IMR-90 (cell line): ENCODE results near the gene POGK. TPM values are rescaled to one million over a fixed set of nuclear protein-coding genes. Genes with fewer than 3 reads are reported as not detected.

Experiments used
- ATAC-seq: fragments of 200-7000 bp; cut with Tn5 transposase; 2 replicates; pipeline ENCODE4 v1.9.1; 2020; ENCODE audit warnings: low read depth, mild to moderate bottlenecking, moderate library complexity
- BruUV-seq: library from RNA; stranded (reverse); fragments of 400-500 nt; replicated peaks from 2 replicates; lab custom pipeline; 2021; lab: Mats Ljungman, UMichigan
- CTCF ChIA-PET: fragments of 300-600 bp; formaldehyde crosslinking; extraction: SDS; loops from one replicate; lab custom pipeline; 2021; ENCODE audit warnings: antibody characterized with exemption; lab: Yijun Ruan, JAX
- POLR2A ChIA-PET: fragments of 300-600 bp; sonication (Branson Sonifier 250); formaldehyde crosslinking; loops from one replicate; lab custom pipeline; 2022; ENCODE audit warnings: antibody characterized with exemption; ENCODE audit not compliant: unreplicated experiment; lab: Charles Lee
- DNase-seq: peaks from one replicate; pipeline ENCODE4 v3.0.0; 2013
- H2AFZ ChIP-seq: replicated peaks from 2 replicates; pipeline ENCODE3; 2013; ENCODE audit warnings: low read length, mild to moderate bottlenecking; ENCODE audit not compliant: poor library complexity
- H2AK5ac ChIP-seq: 2 replicates; pipeline ENCODE4 v1.6.1; 2013; ENCODE audit warnings: low read depth, low read length, inconsistent platforms
- H2AK9ac ChIP-seq: replicated peaks from 2 replicates; pipeline ENCODE3; 2013; ENCODE audit warnings: mild to moderate bottlenecking, low read depth, low read length, moderate library complexity; ENCODE audit not compliant: poor library complexity
- H2BK120ac ChIP-seq: 2 replicates; pipeline ENCODE4 v1.6.1; 2013; ENCODE audit warnings: low read depth, low read length, inconsistent platforms
- H2BK15ac ChIP-seq: 3 replicates; pipeline ENCODE4 v1.6.1; 2013; ENCODE audit warnings: low read depth, low read length, inconsistent platforms
- H2BK20ac ChIP-seq: 2 replicates; pipeline ENCODE4 v1.6.1; 2013; ENCODE audit warnings: low read depth, mild to moderate bottlenecking, inconsistent platforms, low read length, moderate library complexity
- H2BK5ac ChIP-seq: 2 replicates; pipeline ENCODE4 v1.6.1; 2013; ENCODE audit warnings: mild to moderate bottlenecking, low read depth, low read length, inconsistent platforms; ENCODE audit not compliant: poor library complexity, severe bottlenecking
- H3K14ac ChIP-seq: replicated peaks from 2 replicates; pipeline ENCODE4 v1.6.1; 2013; ENCODE audit warnings: low read depth, low read length, inconsistent platforms
- H3K18ac ChIP-seq: 2 replicates; pipeline ENCODE4 v1.6.1; 2013; ENCODE audit warnings: low read depth, low read length, control low read depth
- H3K23ac ChIP-seq: 2 replicates; pipeline ENCODE4 v1.6.1; 2013; ENCODE audit warnings: low read depth, low read length, inconsistent platforms
- H3K27ac ChIP-seq: 2 replicates; pipeline ENCODE4 v1.5.1; 2013; ENCODE audit warnings: mild to moderate bottlenecking, control low read depth, low read length; ENCODE audit not compliant: insufficient read depth
- H3K27me3 ChIP-seq: 2 replicates; pipeline ENCODE4 v1.6.1; 2013; ENCODE audit warnings: low read length; ENCODE audit not compliant: control insufficient read depth, insufficient read depth
- H3K36me3 ChIP-seq: 2 replicates; pipeline ENCODE4 v1.6.1; 2013; ENCODE audit warnings: low read length, mixed read lengths; ENCODE audit not compliant: control insufficient read depth, insufficient read depth
- H3K4ac ChIP-seq: 2 replicates; pipeline ENCODE4 v1.6.1; 2013; ENCODE audit warnings: low read depth, low read length, inconsistent platforms
- H3K4me1 ChIP-seq: 2 replicates; pipeline ENCODE4 v1.6.1; 2013; ENCODE audit warnings: low read length, mixed read lengths; ENCODE audit not compliant: control insufficient read depth, insufficient read depth
- H3K4me2 ChIP-seq: 2 replicates; pipeline ENCODE4 v1.6.1; 2013; ENCODE audit warnings: low read depth, mild to moderate bottlenecking, control low read depth, low read length, moderate library complexity
- H3K4me3 ChIP-seq: 2 replicates; pipeline ENCODE4 v1.5.1; 2013; ENCODE audit warnings: low read depth, mild to moderate bottlenecking, control low read depth, low read length, moderate library complexity; ENCODE audit not compliant: insufficient read depth
- H3K56ac ChIP-seq: 2 replicates; pipeline ENCODE4 v1.6.1; 2013; ENCODE audit warnings: low read length, inconsistent platforms; ENCODE audit not compliant: insufficient read depth; ENCODE audit errors: extremely low read depth
- H3K79me1 ChIP-seq, 2 experiments: 2 replicates each; pipeline ENCODE4 v1.6.1; 2013; ENCODE audit warnings: low read length in 2 of 2, inconsistent platforms in 1 of 2, low read depth in 1 of 2
- H3K9ac ChIP-seq: 2 replicates; pipeline ENCODE4 v1.6.1; 2013; ENCODE audit warnings: low read depth, low read length, control low read depth
- H3K9me1 ChIP-seq: 2 replicates; pipeline ENCODE4 v1.6.1; 2013; ENCODE audit warnings: low read length, inconsistent platforms; ENCODE audit not compliant: insufficient read depth
- H3K9me3 ChIP-seq: 2 replicates; pipeline ENCODE4 v1.6.1; 2013; ENCODE audit warnings: low read length; ENCODE audit not compliant: control insufficient read depth, insufficient read depth
- H4K20me1 ChIP-seq: 2 replicates; pipeline ENCODE4 v1.6.1; 2013; ENCODE audit warnings: low read length, inconsistent platforms; ENCODE audit not compliant: insufficient read depth
- H4K5ac ChIP-seq: 2 replicates; pipeline ENCODE4 v1.6.1; 2013; ENCODE audit warnings: mild to moderate bottlenecking, low read depth, low read length, control low read depth
- H4K8ac ChIP-seq, 2 experiments: 2 replicates each; pipeline ENCODE4 v1.6.1; 2013; ENCODE audit warnings: low read depth in 2 of 2, low read length in 2 of 2, control low read depth in 1 of 2, inconsistent platforms in 1 of 2
- H4K91ac ChIP-seq: 2 replicates; pipeline ENCODE4 v1.6.1; 2013; ENCODE audit warnings: low read depth, low read length, inconsistent platforms; ENCODE audit not compliant: insufficient read depth
- CHD1 ChIP-seq: IDR thresholded peaks from 2 replicates; pipeline ENCODE4 v1.6.1; 2012; ENCODE audit warnings: low read depth, low read length, improper control_type of control experiment
- MAZ ChIP-seq: IDR thresholded peaks from 2 replicates; pipeline ENCODE4 v1.6.1; 2012; ENCODE audit warnings: low read depth, mild to moderate bottlenecking, low read length, improper control_type of control experiment, moderate library complexity, borderline replicate concordance
- WGBS, 2 experiments: methylation state at CpG; one replicate each; pipeline versions ENCODE4 v1.1.5 to v1.1.7; 2013; ENCODE audit warnings: missing lambda C conversion rate in 2 of 2; ENCODE audit not compliant: insufficient read length in 1 of 2; ENCODE audit errors: extremely low coverage in 2 of 2; 5-methylcytosine and 5-hydroxymethylcytosine counted together
- dilution Hi-C: fragments of 300-500 bp; cut with HindIII; formaldehyde crosslinking; loops from one replicate; pipeline ENCODE4 v1.14.3; 2018; ENCODE audit warnings: low sequenced_read_pairs; ENCODE audit not compliant: unreplicated experiment
- in situ Hi-C: fragments of 300-500 bp; cut with MboI; formaldehyde crosslinking; loops from 3 replicates; pipeline ENCODE4 v1.14.3; 2019; ENCODE audit warnings: low sequenced_read_pairs, inconsistent platforms, mixed read lengths
- intact Hi-C: fragments of 100-400 bp; cut with micrococcal nuclease; formaldehyde crosslinking; loops from 2 replicates; pipeline ENCODE4 v1.10.0; 2022
- polyA plus RNA-seq, 3 experiments: library from polyadenylated mRNA; depleted of rRNA; stranded (reverse); fragments of >200 nt; gene quantifications; 2 replicates each; pipeline ENCODE4 v1.2.3, GENCODE V29; 2012; ENCODE audit warnings: low replicate concordance in 1 of 3
- total RNA-seq: library from RNA; depleted of rRNA; stranded (reverse); fragments of >200 nt; gene quantifications from 2 replicates; pipeline ENCODE4 v1.2.3, GENCODE V29; 2012

POGK gene
- total and polyA plus RNA-seq, 2 of the 4 experiments (the other 2 are of a cell fraction) = 11.3 to 25.6 TPM

GRCh38 chr1:166808952-166809351 is 30.3 kb upstream of the POGK start:
- ATAC-seq (no peak), DNase-seq (no peak)
- H3K9me3 ChIP-seq = no peaks in the 10 kb centered on the region
- no peak overlapping the region for H2AK9ac ChIP-seq
- no peak overlapping the region for H3K14ac ChIP-seq
- H2BK20ac ChIP-seq = no peak overlapping the region
- in situ Hi-C loops (no loop called here), dilution Hi-C loops (no loop called here), intact Hi-C loops (no loop called here)
- no peak overlapping the region for H2BK15ac ChIP-seq
- H3K23ac ChIP-seq = no peak overlapping the region
- H3K27me3 ChIP-seq = no peaks in the 10 kb centered on the region
- no peak overlapping the region for H3K4me2 ChIP-seq
- no peak overlapping the region for H4K5ac ChIP-seq
- H2AK5ac ChIP-seq = no peak overlapping the region
- no peak overlapping the region for H3K9ac ChIP-seq
- BruUV-seq = no TSS peak
- no peak overlapping the region for H2AFZ ChIP-seq
- no peak overlapping the region for H3K4me3 ChIP-seq
- WGBS, 2 experiments = no CpG with 5 or more reads among the region's 2 CpGs
- CTCF ChIA-PET = no interaction called here
- H3K9me1 ChIP-seq = no peaks in the 10 kb centered on the region
- no peak overlapping the region for H4K91ac ChIP-seq
- H3K4ac ChIP-seq = no peak overlapping the region
- no peak overlapping the region for H3K56ac ChIP-seq
- H4K8ac ChIP-seq = no peak overlapping the region
- H2BK120ac ChIP-seq = no peak overlapping the region
- no peaks in the 10 kb centered on the region for H3K79me1 ChIP-seq
- H3K36me3 ChIP-seq = no peaks in the 10 kb centered on the region
- TF ChIP-seq MAZ (no peak), CHD1 (no peak)
- POLR2A ChIA-PET = no interaction called here
- H2BK5ac ChIP-seq = no peak overlapping the region
- H3K4me1 ChIP-seq = no peaks in the 10 kb centered on the region
- H3K27ac ChIP-seq = no peak overlapping the region
- no peak overlapping the region for H3K18ac ChIP-seq
- no peaks in the 10 kb centered on the region for H4K20me1 ChIP-seq
